HG03095 (cell line): ENCODE data around the gene SIGLEC7.

Experiments used
- ATAC-seq: cut with Tn5 transposase; IDR thresholded peaks from one replicate; pipeline ENCODE4 v1.9.1; 2021; ENCODE audit warnings: moderate library complexity; ENCODE audit not compliant: unreplicated experiment

The SIGLEC7 gene

GRCh38 chr19:51116736-51117286 lies 25.3 kb upstream of the SIGLEC7 start:
- ATAC-seq, result no peak

- ATAC-seq, result no peak
Measured at GRCh38 chr19:51119101-51119500, 23.0 kb upstream of the SIGLEC7 start.

- ATAC-seq, result no peak
Measured at GRCh38 chr19:51119611-51120010, 22.5 kb upstream of the SIGLEC7 start.

- no peak for ATAC-seq
Measured at GRCh38 chr19:51120160-51120559, 21.9 kb upstream of the SIGLEC7 start.

GRCh38 chr19:51121257-51121656 lies 20.8 kb upstream of the SIGLEC7 start:
- ATAC-seq, result no peak

- no peak for ATAC-seq
Measured at GRCh38 chr19:51122112-51122981, 19.8 kb upstream of the SIGLEC7 start.

- no peak for ATAC-seq
Measured at GRCh38 chr19:51123381-51123800, 18.7 kb upstream of the SIGLEC7 start.

GRCh38 chr19:51123802-51124201 lies 18.3 kb upstream of the SIGLEC7 start:
- ATAC-seq, result no peak

- no peak for ATAC-seq
Measured at GRCh38 chr19:51124216-51124615, 17.9 kb upstream of the SIGLEC7 start.

GRCh38 chr19:51124729-51125128 lies 17.4 kb upstream of the SIGLEC7 start, which contains the start of gene SIGLEC9:
Gene SIGLEC9 (plus strand): TSS chr19:51124906. CDS start chr19:51124975, 69 bp downstream.
- no peak for ATAC-seq

- no peak for ATAC-seq
Measured at GRCh38 chr19:51125421-51126075, 16.6 kb upstream of the SIGLEC7 start.

GRCh38 chr19:51127032-51127431 lies 15.1 kb upstream of the SIGLEC7 start:
- no peak for ATAC-seq

- ATAC-seq, result no peak
Measured at GRCh38 chr19:51127755-51128154, 14.3 kb upstream of the SIGLEC7 start.

GRCh38 chr19:51128227-51128626 lies 13.9 kb upstream of the SIGLEC7 start:
- no peak for ATAC-seq

- no peak for ATAC-seq
Measured at GRCh38 chr19:51129716-51130115, 12.4 kb upstream of the SIGLEC7 start.

GRCh38 chr19:51131780-51132680 lies 10.1 kb upstream of the SIGLEC7 start:
- ATAC-seq, result no peak

- ATAC-seq, result no peak
Measured at GRCh38 chr19:51135004-51135403, 7.1 kb upstream of the SIGLEC7 start.

- no peak for ATAC-seq
Measured at GRCh38 chr19:51135986-51136762, 5.9 kb upstream of the SIGLEC7 start.

- no peak for ATAC-seq
Measured at GRCh38 chr19:51136851-51137551, 5.1 kb upstream of the SIGLEC7 start.
